OCI-LY3 (cell line): ENCODE results near the gene BCL2L13.
"Not testable (repeated sequence)": the region's sequence is repeated elsewhere in the genome, so short reads cannot be mapped to it uniquely, and the experiment has no call there.

Source experiments
- H2AFZ ChIP-seq: fragments of 200-600, 300-600 bp; shearing (Covaris generic); 2 replicates; pipeline ENCODE4 v1.6.0; 2014; ENCODE audit warnings: antibody characterized with exemption, low read depth, low read length
- H3K27ac ChIP-seq: fragments of 200-600, 300-600 bp; sonication (generic); 2 replicates; pipeline ENCODE4 v1.5.1; 2014; ENCODE audit warnings: mild to moderate bottlenecking, low read length, moderate library complexity, mixed read lengths
- H3K27me3 ChIP-seq: fragments of 200-600, 300-600 bp; sonication (generic); 2 replicates; pipeline ENCODE4 v1.6.1; 2014; ENCODE audit warnings: low read depth, low read length, mixed read lengths
- H3K36me3 ChIP-seq: fragments of 200-600, 300-600 bp; sonication (generic); replicated peaks from 2 replicates; pipeline ENCODE3; 2014; ENCODE audit warnings: low read depth, low read length, mixed read lengths
- H3K4me1 ChIP-seq: fragments of 300-600, 200-600 bp; sonication (generic); 2 replicates; pipeline ENCODE4 v1.6.1; 2014; ENCODE audit warnings: low read length, mixed read lengths
- H3K4me2 ChIP-seq: fragments of 200-600, 300-600 bp; sonication (generic); 2 replicates; pipeline ENCODE4 v1.6.1; 2014; ENCODE audit warnings: low read length, mixed read lengths
- H3K4me3 ChIP-seq: fragments of 300-600, 200-600 bp; sonication (generic); 2 replicates; pipeline ENCODE4 v1.5.1; 2014; ENCODE audit warnings: antibody characterized with exemption, mild to moderate bottlenecking, low read length, moderate library complexity
- H3K79me2 ChIP-seq: fragments of 300-600, 200-600 bp; shearing (Covaris generic); 2 replicates; pipeline ENCODE4 v1.6.1; 2014; ENCODE audit warnings: mild to moderate bottlenecking, low read length, mixed read lengths
- H3K9ac ChIP-seq: fragments of 300-600, 200-600 bp; shearing (Covaris generic); 2 replicates; pipeline ENCODE4 v1.6.0; 2014; ENCODE audit warnings: mild to moderate bottlenecking, low read length, moderate library complexity
- H3K9me3 ChIP-seq: fragments of 200-600, 300-600 bp; shearing (Covaris generic); 2 replicates; pipeline ENCODE4 v1.6.1; 2014; ENCODE audit warnings: low read length, mixed read lengths; ENCODE audit not compliant: insufficient read depth
- H4K20me1 ChIP-seq: fragments of 200-600, 300-600 bp; sonication (generic); 2 replicates; pipeline ENCODE4 v1.6.1; 2016; ENCODE audit warnings: low read length, mixed read lengths; ENCODE audit not compliant: insufficient read depth
- EZH2phosphoT487 ChIP-seq: fragments of 200-600 bp; shearing (Covaris generic); IDR thresholded peaks from 2 replicates; pipeline ENCODE4 v1.6.1; 2018; ENCODE audit warnings: antibody characterized with exemption, mixed run types, low read depth
- TF ChIP-seq, protein P1 (sequence below): fragments of 200-600, 300-600 bp; sonication (generic); IDR thresholded peaks from 2 replicates; pipeline ENCODE4 v1.5.1; 2014; ENCODE audit warnings: antibody characterized with exemption, low read length, low read depth

BCL2L13 gene

DNA sequence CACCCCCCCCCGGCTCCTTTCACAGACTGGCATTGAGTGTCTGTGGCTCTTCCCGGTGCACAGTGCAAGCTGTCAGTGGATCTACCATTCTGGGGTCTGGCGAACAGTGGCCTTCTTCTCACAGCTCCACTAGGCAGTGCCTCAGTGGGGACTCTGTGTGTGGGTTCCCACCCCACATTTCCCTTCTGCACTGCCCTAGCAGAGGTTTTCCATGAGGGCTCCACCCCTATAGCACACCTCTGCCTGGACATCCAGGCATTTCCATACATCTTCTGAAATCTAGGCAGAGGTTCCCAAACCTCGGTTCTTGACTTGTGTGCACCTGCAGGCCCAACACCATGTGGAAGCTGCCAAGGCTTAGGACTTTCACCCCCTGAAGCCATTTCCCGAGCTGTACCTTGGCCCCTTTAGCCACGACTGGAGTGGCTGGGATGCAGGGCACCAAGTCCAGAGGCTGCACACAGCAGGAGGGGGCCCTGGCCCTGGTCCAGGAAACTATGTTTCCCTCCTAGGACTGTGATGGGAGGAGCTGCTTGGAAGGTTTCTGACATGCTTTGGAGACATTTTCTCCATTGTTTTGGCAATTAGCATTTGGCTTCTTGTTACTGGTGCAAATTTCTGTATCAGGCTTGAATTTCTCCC lies 26.0 kb downstream of the BCL2L13 start:
- H2AFZ ChIP-seq = no peak overlapping the region
- no peak for TF ChIP-seq EZH2phosphoT487
- TF ChIP-seq, protein P1, sequence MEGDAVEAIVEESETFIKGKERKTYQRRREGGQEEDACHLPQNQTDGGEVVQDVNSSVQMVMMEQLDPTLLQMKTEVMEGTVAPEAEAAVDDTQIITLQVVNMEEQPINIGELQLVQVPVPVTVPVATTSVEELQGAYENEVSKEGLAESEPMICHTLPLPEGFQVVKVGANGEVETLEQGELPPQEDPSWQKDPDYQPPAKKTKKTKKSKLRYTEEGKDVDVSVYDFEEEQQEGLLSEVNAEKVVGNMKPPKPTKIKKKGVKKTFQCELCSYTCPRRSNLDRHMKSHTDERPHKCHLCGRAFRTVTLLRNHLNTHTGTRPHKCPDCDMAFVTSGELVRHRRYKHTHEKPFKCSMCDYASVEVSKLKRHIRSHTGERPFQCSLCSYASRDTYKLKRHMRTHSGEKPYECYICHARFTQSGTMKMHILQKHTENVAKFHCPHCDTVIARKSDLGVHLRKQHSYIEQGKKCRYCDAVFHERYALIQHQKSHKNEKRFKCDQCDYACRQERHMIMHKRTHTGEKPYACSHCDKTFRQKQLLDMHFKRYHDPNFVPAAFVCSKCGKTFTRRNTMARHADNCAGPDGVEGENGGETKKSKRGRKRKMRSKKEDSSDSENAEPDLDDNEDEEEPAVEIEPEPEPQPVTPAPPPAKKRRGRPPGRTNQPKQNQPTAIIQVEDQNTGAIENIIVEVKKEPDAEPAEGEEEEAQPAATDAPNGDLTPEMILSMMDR = no peak
- H3K27me3 ChIP-seq = no peaks in the 10 kb centered on the region
- no peak overlapping the region for H3K27ac ChIP-seq
- H3K9me3 ChIP-seq = peaks cover 7% of the 10 kb centered on the region; the same call in 1 of the 2 replicates
- H3K4me3 ChIP-seq = no peak overlapping the region
- H3K4me2 ChIP-seq = no peak overlapping the region
- H3K36me3 ChIP-seq = peaks cover 39% of the 10 kb centered on the region
- H4K20me1 ChIP-seq = no peaks in the 10 kb centered on the region
- H3K9ac ChIP-seq = no peak overlapping the region
- H3K79me2 ChIP-seq = peaks cover 13% of the 10 kb centered on the region; the same call in 1 of the 2 replicates
- H3K4me1 ChIP-seq = peaks cover 4% of the 10 kb centered on the region

DNA sequence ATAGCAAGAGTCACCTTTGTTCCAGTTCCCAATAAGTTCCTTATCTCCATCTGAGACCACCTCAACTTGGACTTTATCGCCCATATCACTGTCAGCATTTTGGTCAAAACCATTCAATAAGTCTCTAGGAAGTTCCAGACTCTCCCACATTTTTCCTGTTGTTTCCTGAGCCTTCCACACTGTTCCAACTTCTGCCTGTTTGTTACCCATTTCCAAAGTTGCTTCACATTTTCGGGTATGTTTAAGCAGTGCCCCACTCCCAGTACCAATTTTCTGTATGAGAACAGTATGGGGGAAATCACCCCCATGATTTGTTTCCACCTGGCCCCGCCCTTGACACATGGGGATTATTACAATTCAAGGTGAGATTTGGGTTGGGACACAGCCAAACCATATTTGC lies 26.7 kb downstream of the BCL2L13 start:
- H3K27me3 ChIP-seq = no peaks in the 10 kb centered on the region
- H3K4me3 ChIP-seq = no peak overlapping the region
- H3K9me3 ChIP-seq = peaks cover 7% of the 10 kb centered on the region; the same call in 1 of the 2 replicates
- H4K20me1 ChIP-seq = no peaks in the 10 kb centered on the region
- H2AFZ ChIP-seq = no peak overlapping the region
- H3K4me2 ChIP-seq = no peak overlapping the region
- no peak overlapping the region for H3K9ac ChIP-seq
- H3K4me1 ChIP-seq = peaks cover 7% of the 10 kb centered on the region
- TF ChIP-seq, protein P1 = no peak
- TF ChIP-seq EZH2phosphoT487 = no peak
- H3K27ac ChIP-seq = no peak overlapping the region
- H3K36me3 ChIP-seq = peaks cover 37% of the 10 kb centered on the region
- peaks cover 13% of the 10 kb centered on the region; the same call in 1 of the 2 replicates for H3K79me2 ChIP-seq

DNA sequence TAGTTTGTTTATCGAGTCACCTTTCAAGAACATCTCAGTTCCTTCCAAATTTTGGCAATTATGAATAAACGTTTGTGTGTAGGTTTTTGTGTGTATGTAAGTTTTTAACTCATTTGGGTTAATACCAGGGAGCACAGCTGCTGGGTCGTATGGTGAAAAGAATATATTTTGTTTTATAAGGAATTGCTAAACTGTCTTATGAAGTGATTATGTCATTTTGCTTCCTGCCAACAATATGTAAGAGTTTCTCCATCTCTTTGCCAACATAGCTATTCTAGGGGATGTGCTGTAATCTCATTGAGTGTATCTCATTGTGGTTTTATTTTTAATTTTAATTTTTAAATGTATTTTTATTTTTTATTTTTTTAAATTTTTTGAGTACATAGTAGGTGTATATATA lies 27.3 kb downstream of the BCL2L13 start:
- Histone ChIP-seq H4K20me1 (no peaks in the 10 kb centered on the region), H3K9me3 (peaks cover 7% of the 10 kb centered on the region; the same call in 1 of the 2 replicates), H2AFZ (no peak overlapping the region), H3K9ac (no peak overlapping the region), H3K79me2 (peaks cover 16% of the 10 kb centered on the region; the same call in 1 of the 2 replicates), H3K4me2 (no peak overlapping the region), H3K4me1 (peaks cover 7% of the 10 kb centered on the region), H3K36me3 (peaks cover 42% of the 10 kb centered on the region), H3K4me3 (no peak overlapping the region), H3K27ac (no peak overlapping the region), H3K27me3 (no peaks in the 10 kb centered on the region)
- no peak for TF ChIP-seq EZH2phosphoT487
- TF ChIP-seq, protein P1 = no peak

DNA sequence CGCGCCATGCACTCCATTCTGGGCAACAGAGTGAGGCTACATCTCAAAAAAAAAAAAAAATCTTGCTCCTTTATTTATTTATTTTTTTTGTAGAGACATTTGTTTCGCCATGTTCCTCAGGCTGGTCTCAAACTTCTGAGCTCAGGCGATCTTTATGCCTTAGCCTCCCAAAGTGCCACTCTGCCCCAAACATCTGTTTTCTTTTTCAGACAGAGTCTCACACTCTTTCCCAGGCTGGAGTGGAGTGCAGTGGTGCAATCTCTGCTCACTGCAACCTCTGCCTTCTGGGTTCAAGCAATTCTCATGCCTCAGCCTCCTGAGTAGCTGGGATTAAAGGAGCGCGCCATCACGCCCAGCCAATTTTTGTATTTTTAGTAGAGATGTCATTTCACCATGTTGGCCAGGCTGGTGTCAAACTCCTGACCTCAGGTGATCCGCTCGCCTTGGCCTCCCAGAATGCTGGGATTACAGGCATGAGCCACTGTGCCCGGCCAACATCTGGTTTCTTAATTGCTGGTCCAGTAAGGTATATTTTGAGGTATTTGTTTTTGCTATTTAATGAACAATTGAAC lies 33.0 kb downstream of the BCL2L13 start:
- not testable (repeated sequence) for H2AFZ ChIP-seq, H4K20me1 ChIP-seq, H3K4me1 ChIP-seq, H3K9ac ChIP-seq, H3K27me3 ChIP-seq, H3K9me3 ChIP-seq, H3K27ac ChIP-seq, H3K4me2 ChIP-seq, H3K4me3 ChIP-seq
- peaks cover 25% of the 10 kb centered on the region for H3K79me2 ChIP-seq
- H3K36me3 ChIP-seq = peaks cover 17% of the 10 kb centered on the region
